Gastroesophageal sphincter (tissue), 3 donors: ENCODE data around the gene MAP4K4.

Experiments
- CTCF ChIP-seq, 4 experiments: fragments of 200-600 bp in 2 of 4; fragments of 450-650 bp in 2 of 4; sonication (generic) in 1 of 4; IDR thresholded peaks; one replicate each; pipeline ENCODE4 v1.5.1; 2017 to 2019; ENCODE audit warnings: antibody characterized with exemption in 4 of 4, mild to moderate bottlenecking in 2 of 4, moderate library complexity in 2 of 4
- POLR2A ChIP-seq, 2 donors: fragments of 450-650 bp; IDR thresholded peaks; one replicate each; pipeline ENCODE4 v1.6.1; 2017; ENCODE audit warnings: antibody characterized with exemption in 2 of 2, mild to moderate bottlenecking in 2 of 2, moderate library complexity in 1 of 2
- POLR2AphosphoS5 ChIP-seq: sonication (generic); formaldehyde crosslinking; IDR thresholded peaks from one replicate; pipeline ENCODE4 v1.6.1; 2017; ENCODE audit warnings: antibody characterized with exemption

- TF ChIP-seq POLR2A (IDR thresholded peaks at IDR 0.05) (no peak), CTCF (IDR thresholded peaks at IDR 0.05) (no peak), POLR2AphosphoS5 (no peak)
These were observed 117.6 kb downstream of the MAP4K4 start for GRCh38 chr2:101815154-101815553.
